HepG2 (cell line): Measurements from ENCODE around the gene PERCC1. TPM values are rescaled to one million over a fixed set of nuclear protein-coding genes. Genes with fewer than 3 reads are reported as not detected.

Experiments used
- HDAC1 ChIP-seq: sonication (generic); formaldehyde crosslinking; IDR thresholded peaks from 2 replicates; pipeline ENCODE4 v1.5.1; 2020; ENCODE audit warnings: mild to moderate bottlenecking, missing genetic modification reagents
- ISX ChIP-seq: sonication (generic); formaldehyde crosslinking; conservative IDR thresholded peaks from 2 replicates; pipeline ENCODE4 v1.5.0; 2020; ENCODE audit warnings: missing genetic modification reagents
- KAT8 ChIP-seq: IDR thresholded peaks from 2 replicates; pipeline ENCODE4 v1.6.1; 2016; ENCODE audit warnings: missing genetic modification reagents, missing compliant biosample characterization
- KDM5B ChIP-seq: sonication (generic); formaldehyde crosslinking; IDR thresholded peaks from 2 replicates; pipeline ENCODE4 v1.4.0; 2020; ENCODE audit warnings: missing genetic modification reagents, mild to moderate bottlenecking, borderline replicate concordance
- MED1 ChIP-seq: sonication (generic); formaldehyde crosslinking; IDR thresholded peaks from 2 replicates; pipeline ENCODE4 v1.4.0; 2020; ENCODE audit warnings: missing genetic modification reagents
- MTA3 ChIP-seq: sonication (generic); formaldehyde crosslinking; IDR thresholded peaks from 2 replicates; pipeline ENCODE4 v1.4.0; 2020; ENCODE audit warnings: missing genetic modification reagents
- SIN3A ChIP-seq: IDR thresholded peaks from 2 replicates; pipeline ENCODE4 v1.6.1; 2011; ENCODE audit warnings: low read depth, mild to moderate bottlenecking, control low read depth, low read length, borderline replicate concordance
- SPEN ChIP-seq: sonication (generic); formaldehyde crosslinking; IDR thresholded peaks from 2 replicates; pipeline ENCODE4 v1.5.1; 2020; ENCODE audit warnings: low read depth, mild to moderate bottlenecking, missing genetic modification reagents
- SSRP1 ChIP-seq: IDR thresholded peaks from 2 replicates; pipeline ENCODE4 v1.6.1; 2016; ENCODE audit warnings: control low read depth
- TAF15 ChIP-seq: fragments of 200-400 bp; formaldehyde crosslinking; IDR thresholded peaks from one replicate; pipeline ENCODE4 v1.6.1; 2018; ENCODE audit warnings: mild to moderate bottlenecking, low read depth, low read length; ENCODE audit not compliant: poor library complexity, severe bottlenecking
- TEF ChIP-seq: sonication (generic); formaldehyde crosslinking; IDR thresholded peaks from 2 replicates; pipeline ENCODE4 v1.5.0; 2020; ENCODE audit warnings: missing genetic modification reagents
- ZBTB33 ChIP-seq: sonication (generic); formaldehyde crosslinking; IDR thresholded peaks from 2 replicates; pipeline ENCODE4 v1.4.0; 2020; ENCODE audit warnings: missing genetic modification reagents
- ZBTB8A ChIP-seq: sonication (generic); formaldehyde crosslinking; IDR thresholded peaks from 2 replicates; pipeline ENCODE4 v1.4.0; 2020; ENCODE audit warnings: mild to moderate bottlenecking, low read depth, missing genetic modification reagents, borderline replicate concordance
- ZFP36 ChIP-seq: fragments of 150-350 bp; IDR thresholded peaks from 2 replicates; pipeline ENCODE4 v1.6.1; 2018; ENCODE audit warnings: borderline replicate concordance, low read length, low read depth; ENCODE audit not compliant: partially characterized antibody
- ZNF136 ChIP-seq: sonication (generic); formaldehyde crosslinking; IDR thresholded peaks from 2 replicates; pipeline ENCODE4 v1.8.1; 2022; ENCODE audit warnings: low read depth, mild to moderate bottlenecking, moderate library complexity, missing genetic modification reagents
- ZNF263 ChIP-seq: sonication (generic); formaldehyde crosslinking; IDR thresholded peaks from 2 replicates; pipeline ENCODE4 v1.4.0; 2020; ENCODE audit warnings: missing genetic modification reagents
- polyA plus RNA-seq, 8 experiments: library from polyadenylated mRNA; depleted of rRNA in 3 of 8; stranded (reverse) in 7 of 8; unstranded in 1 of 8; fragments of >200 nt; fragmentation: Illumina TruSeq in 4 of 8; extraction: Trizol in 4 of 8; gene quantifications; 2 replicates each; pipeline versions ENCODE4 v1.2.1 to v1.2.3, GENCODE V29; 2011 to 2016; ENCODE audit warnings: low read depth in 4 of 8, missing spikeins in 1 of 8, mixed read lengths in 1 of 8; ENCODE audit not compliant: insufficient read depth in 1 of 8
- total RNA-seq, 5 experiments: library from RNA; depleted of rRNA; stranded (reverse); fragments of >200 nt; fragmentation: Illumina TruSeq; extraction: Trizol; gene quantifications; 2 replicates each; pipeline ENCODE4 v1.2.3, GENCODE V29; 2016; ENCODE audit warnings: low read depth in 1 of 5
- TF ChIP-seq, protein P1 (sequence below): sonication (generic); formaldehyde crosslinking; IDR thresholded peaks from 2 replicates; pipeline ENCODE4 v1.5.1; 2020; ENCODE audit warnings: mild to moderate bottlenecking, missing genetic modification reagents, moderate library complexity
- TF ChIP-seq, protein P2 (sequence below): sonication (generic); formaldehyde crosslinking; IDR thresholded peaks from 2 replicates; pipeline ENCODE4 v1.5.0; 2020; ENCODE audit warnings: missing genetic modification reagents
- TF ChIP-seq, protein P3 (sequence below): sonication (generic); formaldehyde crosslinking; IDR thresholded peaks from 2 replicates; pipeline ENCODE4 v1.5.0; 2020; ENCODE audit warnings: missing genetic modification reagents

Gene PERCC1
- total and polyA plus RNA-seq, 2 of the 13 experiments (the other 11 are each of a cell fraction or from before 2014, with no cell fraction given): 0.15 TPM; not detected in 1

- TF ChIP-seq ZBTB8A (peak; percentile 85; the same call in 1 of the 2 replicates), ZBTB33 (CRISPR knock-in tag) (peak; percentile 70), SIN3A (peak; percentile 21; the same call in 1 of the 2 replicates), SPEN (CRISPR knock-in tag) (no peak), ZNF136 (CRISPR knock-in tag) (peak; percentile 75; the same call in 1 of the 2 replicates), TAF15 (no peak), KAT8 (CRISPR knock-in tag) (peak; percentile 65; the same call in 1 of the 2 replicates), TEF (no peak), HDAC1 (CRISPR knock-in tag) (peak; percentile 81), ZFP36 (no peak), MED1 (peak; percentile 35; the same call in 1 of the 2 replicates), MTA3 (no peak), KDM5B (CRISPR knock-in tag) (no peak), SSRP1 (no peak), ZNF263 (CRISPR knock-in tag) (peak; percentile 68; the same call in 1 of the 2 replicates), ISX (no peak)
- TF ChIP-seq, protein P1, sequence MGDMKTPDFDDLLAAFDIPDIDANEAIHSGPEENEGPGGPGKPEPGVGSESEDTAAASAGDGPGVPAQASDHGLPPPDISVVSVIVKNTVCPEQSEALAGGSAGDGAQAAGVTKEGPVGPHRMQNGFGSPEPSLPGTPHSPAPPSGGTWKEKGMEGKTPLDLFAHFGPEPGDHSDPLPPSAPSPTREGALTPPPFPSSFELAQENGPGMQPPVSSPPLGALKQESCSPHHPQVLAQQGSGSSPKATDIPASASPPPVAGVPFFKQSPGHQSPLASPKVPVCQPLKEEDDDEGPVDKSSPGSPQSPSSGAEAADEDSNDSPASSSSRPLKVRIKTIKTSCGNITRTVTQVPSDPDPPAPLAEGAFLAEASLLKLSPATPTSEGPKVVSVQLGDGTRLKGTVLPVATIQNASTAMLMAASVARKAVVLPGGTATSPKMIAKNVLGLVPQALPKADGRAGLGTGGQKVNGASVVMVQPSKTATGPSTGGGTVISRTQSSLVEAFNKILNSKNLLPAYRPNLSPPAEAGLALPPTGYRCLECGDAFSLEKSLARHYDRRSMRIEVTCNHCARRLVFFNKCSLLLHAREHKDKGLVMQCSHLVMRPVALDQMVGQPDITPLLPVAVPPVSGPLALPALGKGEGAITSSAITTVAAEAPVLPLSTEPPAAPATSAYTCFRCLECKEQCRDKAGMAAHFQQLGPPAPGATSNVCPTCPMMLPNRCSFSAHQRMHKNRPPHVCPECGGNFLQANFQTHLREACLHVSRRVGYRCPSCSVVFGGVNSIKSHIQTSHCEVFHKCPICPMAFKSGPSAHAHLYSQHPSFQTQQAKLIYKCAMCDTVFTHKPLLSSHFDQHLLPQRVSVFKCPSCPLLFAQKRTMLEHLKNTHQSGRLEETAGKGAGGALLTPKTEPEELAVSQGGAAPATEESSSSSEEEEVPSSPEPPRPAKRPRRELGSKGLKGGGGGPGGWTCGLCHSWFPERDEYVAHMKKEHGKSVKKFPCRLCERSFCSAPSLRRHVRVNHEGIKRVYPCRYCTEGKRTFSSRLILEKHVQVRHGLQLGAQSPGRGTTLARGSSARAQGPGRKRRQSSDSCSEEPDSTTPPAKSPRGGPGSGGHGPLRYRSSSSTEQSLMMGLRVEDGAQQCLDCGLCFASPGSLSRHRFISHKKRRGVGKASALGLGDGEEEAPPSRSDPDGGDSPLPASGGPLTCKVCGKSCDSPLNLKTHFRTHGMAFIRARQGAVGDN (CRISPR knock-in tag): peak; percentile 82
- TF ChIP-seq, protein P2, sequence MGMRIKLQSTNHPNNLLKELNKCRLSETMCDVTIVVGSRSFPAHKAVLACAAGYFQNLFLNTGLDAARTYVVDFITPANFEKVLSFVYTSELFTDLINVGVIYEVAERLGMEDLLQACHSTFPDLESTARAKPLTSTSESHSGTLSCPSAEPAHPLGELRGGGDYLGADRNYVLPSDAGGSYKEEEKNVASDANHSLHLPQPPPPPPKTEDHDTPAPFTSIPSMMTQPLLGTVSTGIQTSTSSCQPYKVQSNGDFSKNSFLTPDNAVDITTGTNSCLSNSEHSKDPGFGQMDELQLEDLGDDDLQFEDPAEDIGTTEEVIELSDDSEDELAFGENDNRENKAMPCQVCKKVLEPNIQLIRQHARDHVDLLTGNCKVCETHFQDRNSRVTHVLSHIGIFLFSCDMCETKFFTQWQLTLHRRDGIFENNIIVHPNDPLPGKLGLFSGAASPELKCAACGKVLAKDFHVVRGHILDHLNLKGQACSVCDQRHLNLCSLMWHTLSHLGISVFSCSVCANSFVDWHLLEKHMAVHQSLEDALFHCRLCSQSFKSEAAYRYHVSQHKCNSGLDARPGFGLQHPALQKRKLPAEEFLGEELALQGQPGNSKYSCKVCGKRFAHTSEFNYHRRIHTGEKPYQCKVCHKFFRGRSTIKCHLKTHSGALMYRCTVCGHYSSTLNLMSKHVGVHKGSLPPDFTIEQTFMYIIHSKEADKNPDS (CRISPR knock-in tag): no peak
- TF ChIP-seq, protein P3, sequence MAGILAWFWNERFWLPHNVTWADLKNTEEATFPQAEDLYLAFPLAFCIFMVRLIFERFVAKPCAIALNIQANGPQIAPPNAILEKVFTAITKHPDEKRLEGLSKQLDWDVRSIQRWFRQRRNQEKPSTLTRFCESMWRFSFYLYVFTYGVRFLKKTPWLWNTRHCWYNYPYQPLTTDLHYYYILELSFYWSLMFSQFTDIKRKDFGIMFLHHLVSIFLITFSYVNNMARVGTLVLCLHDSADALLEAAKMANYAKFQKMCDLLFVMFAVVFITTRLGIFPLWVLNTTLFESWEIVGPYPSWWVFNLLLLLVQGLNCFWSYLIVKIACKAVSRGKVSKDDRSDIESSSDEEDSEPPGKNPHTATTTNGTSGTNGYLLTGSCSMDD: no peak
Measured at GRCh38 chr16:1430759-1431496, at the start of gene PERCC1 (continued).
